ENCODE measurements around the gene TMC6. TPM values are rescaled to one million over a fixed set of nuclear protein-coding genes. Genes with fewer than 3 reads are reported as not detected.

The TMC6 gene
- total and polyA plus RNA-seq, 8 donors = 15.6 to 61.2 (median 25.5) TPM

- H3K36me3 ChIP-seq = peaks cover 0 to 8% (median 0%) of the 10 kb centered on the region in 3 donors
- no peak overlapping the region for H3K4me3 ChIP-seq
- no peaks in the 10 kb centered on the region for H3K27me3 ChIP-seq
- WGBS, 2 donors = 90 to 96% methylated on average over 4 of the region's 4 CpGs
- FAIRE-seq = no peak
- no peak overlapping the region for H3K27ac ChIP-seq
- H3K9me3 ChIP-seq = no peaks in the 10 kb centered on the region
- intact Hi-C loops (cut with DNase I) = loop anchor here in 2 of 3 donors (5.0 kb wide), 2 partner anchors 49 to 54 kb away; no protein-coding TSS in a partner anchor
- H3K4me1 ChIP-seq = no peaks in the 10 kb centered on the region
- DNase-seq = no peak
- no peak for TF ChIP-seq CTCF (IDR thresholded peaks at IDR 0.05)
- ATAC-seq = no peak
These were observed 5.7 kb downstream of the TMC6 start for GRCh38 chr17:78122931-78123249.

GRCh38 chr17:78122216-78122930 lies 6.2 kb downstream of the TMC6 start:
- H3K36me3 ChIP-seq = peaks cover 0 to 8% (median 0%) of the 10 kb centered on the region in 3 donors
- ATAC-seq = no peak
- H3K27ac ChIP-seq = no peak overlapping the region

GRCh38 chr17:78121801-78122215 lies 6.7 kb downstream of the TMC6 start:
- intact Hi-C loops (cut with DNase I) = loop anchor here in 2 of 3 donors (5.0 kb wide), 2 partner anchors 50 to 55 kb away; no protein-coding TSS in a partner anchor
- no peaks in the 10 kb centered on the region for H3K4me1 ChIP-seq
- WGBS, 2 donors = 81 to 83% methylated on average over 11 of the region's 11 CpGs

More at GRCh38 chr17:78122216-78122930, 6.2 kb downstream of the TMC6 start:
- no peaks in the 10 kb centered on the region for H3K4me1 ChIP-seq
- no peaks in the 10 kb centered on the region for H3K27me3 ChIP-seq
- no peaks in the 10 kb centered on the region for H3K9me3 ChIP-seq
- FAIRE-seq = no peak
- DNase-seq = peak in 3 of 6 donors; percentile 29 to 65 (median 39)
- 91% methylated on average over 23 of the region's 23 CpGs for WGBS, 2 donors
- no peak for TF ChIP-seq CTCF (IDR thresholded peaks at IDR 0.05)
- intact Hi-C loops (cut with DNase I) = loop anchor here in 2 of 3 donors (5.0 kb wide), 2 partner anchors 50 to 55 kb away; no protein-coding TSS in a partner anchor
- H3K4me3 ChIP-seq = no peak overlapping the region

GRCh38 chr17:78120971-78121800 lies 7.4 kb downstream of the TMC6 start:
- H3K27me3 ChIP-seq = no peaks in the 10 kb centered on the region
- no peak for TF ChIP-seq CTCF (IDR thresholded peaks at IDR 0.05)
- intact Hi-C loops (cut with DNase I) = loop anchor here in 2 of 3 donors (5.0 kb wide), 2 partner anchors 51 to 56 kb away; no protein-coding TSS in a partner anchor
- WGBS, 2 donors = 90 to 92% methylated on average over 32 to 35 of the region's 35 CpGs
- FAIRE-seq = no peak
- peaks cover 0 to 8% (median 0%) of the 10 kb centered on the region in 3 donors for H3K36me3 ChIP-seq
- no peak for ATAC-seq
- H3K27ac ChIP-seq = no peak overlapping the region
- H3K4me1 ChIP-seq = no peaks in the 10 kb centered on the region
- H3K4me3 ChIP-seq = no peak overlapping the region
- peak in 1 of 6 donors; percentile 65 for DNase-seq
- H3K9me3 ChIP-seq = no peaks in the 10 kb centered on the region

More at GRCh38 chr17:78121801-78122215, 6.7 kb downstream of the TMC6 start:
- FAIRE-seq (no peak), ATAC-seq (no peak), DNase-seq (peak in 1 of 6 donors; percentile 50)
- no peak overlapping the region for H3K27ac ChIP-seq
- TF ChIP-seq CTCF (IDR thresholded peaks at IDR 0.05) = no peak
- H3K9me3 ChIP-seq = no peaks in the 10 kb centered on the region
- H3K36me3 ChIP-seq = peaks cover 0 to 8% (median 0%) of the 10 kb centered on the region in 3 donors
- H3K27me3 ChIP-seq = no peaks in the 10 kb centered on the region
- no peak overlapping the region for H3K4me3 ChIP-seq
